C4-2B (cell line): ENCODE results near the gene CAMTA2.

ENCODE experiments used
- H3K27ac ChIP-seq: fragments of 450-650 bp; 2 replicates; pipeline ENCODE4 v1.5.1; 2017
- ZFX ChIP-seq: fragments of 450-650 bp; IDR thresholded peaks from 2 replicates; pipeline ENCODE4 v1.6.1; 2017
- TF ChIP-seq, protein P1 (sequence below): fragments of 450-650 bp; conservative IDR thresholded peaks from 2 replicates; pipeline ENCODE4 v1.5.1; 2017; ENCODE audit warnings: mild to moderate bottlenecking

The CAMTA2 gene

DNA sequence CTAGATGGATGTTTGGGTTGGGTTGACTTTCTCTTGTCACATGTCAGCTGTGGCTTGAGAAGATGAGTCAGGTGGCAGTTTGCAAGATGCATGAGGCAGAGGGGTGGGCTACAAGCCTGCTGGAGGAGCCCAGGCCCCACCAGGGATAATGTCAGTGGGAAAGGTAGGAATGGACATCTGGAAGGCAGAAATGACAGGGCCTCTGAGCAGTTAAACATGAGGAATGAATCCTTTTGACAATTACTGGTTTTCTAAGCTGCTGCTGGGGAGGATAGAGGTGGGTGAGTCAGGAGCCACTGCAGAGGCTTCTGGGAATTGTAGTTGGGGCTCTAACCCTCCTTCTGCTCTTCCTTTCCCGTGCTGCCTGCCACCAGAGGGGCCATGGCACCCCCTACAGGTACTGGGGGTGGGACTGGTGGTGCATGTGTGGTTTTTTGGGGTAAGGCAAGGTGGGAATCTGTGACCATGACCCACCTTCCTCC lies 32.0 kb upstream of the CAMTA2 start:
- TF ChIP-seq, protein P1, sequence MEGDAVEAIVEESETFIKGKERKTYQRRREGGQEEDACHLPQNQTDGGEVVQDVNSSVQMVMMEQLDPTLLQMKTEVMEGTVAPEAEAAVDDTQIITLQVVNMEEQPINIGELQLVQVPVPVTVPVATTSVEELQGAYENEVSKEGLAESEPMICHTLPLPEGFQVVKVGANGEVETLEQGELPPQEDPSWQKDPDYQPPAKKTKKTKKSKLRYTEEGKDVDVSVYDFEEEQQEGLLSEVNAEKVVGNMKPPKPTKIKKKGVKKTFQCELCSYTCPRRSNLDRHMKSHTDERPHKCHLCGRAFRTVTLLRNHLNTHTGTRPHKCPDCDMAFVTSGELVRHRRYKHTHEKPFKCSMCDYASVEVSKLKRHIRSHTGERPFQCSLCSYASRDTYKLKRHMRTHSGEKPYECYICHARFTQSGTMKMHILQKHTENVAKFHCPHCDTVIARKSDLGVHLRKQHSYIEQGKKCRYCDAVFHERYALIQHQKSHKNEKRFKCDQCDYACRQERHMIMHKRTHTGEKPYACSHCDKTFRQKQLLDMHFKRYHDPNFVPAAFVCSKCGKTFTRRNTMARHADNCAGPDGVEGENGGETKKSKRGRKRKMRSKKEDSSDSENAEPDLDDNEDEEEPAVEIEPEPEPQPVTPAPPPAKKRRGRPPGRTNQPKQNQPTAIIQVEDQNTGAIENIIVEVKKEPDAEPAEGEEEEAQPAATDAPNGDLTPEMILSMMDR, result no peak
- TF ChIP-seq ZFX, result no peak
- H3K27ac ChIP-seq, result no peak overlapping the region

DNA sequence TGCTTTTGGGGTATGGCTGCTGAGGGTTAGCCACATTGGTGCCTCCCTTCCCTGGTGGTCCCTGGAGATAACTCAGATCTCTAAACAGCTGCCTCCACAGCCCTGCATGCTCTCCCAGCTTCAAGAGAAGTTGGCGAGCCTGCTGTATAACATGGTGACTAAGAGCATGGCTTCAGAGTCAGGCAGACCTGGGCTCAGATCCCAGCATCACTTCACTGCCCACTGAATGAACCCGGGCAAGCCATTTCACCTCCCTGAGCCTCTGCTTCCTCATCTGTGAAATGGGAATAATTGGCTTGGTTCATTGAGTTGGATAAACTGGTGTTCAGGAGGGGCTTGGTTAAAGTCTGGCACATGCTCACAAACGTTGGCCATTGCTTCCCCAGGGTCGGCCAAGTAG lies 26.9 kb upstream of the CAMTA2 start:
- no peak for TF ChIP-seq ZFX
- TF ChIP-seq, protein P1, result no peak
- H3K27ac ChIP-seq, result no peak overlapping the region

DNA sequence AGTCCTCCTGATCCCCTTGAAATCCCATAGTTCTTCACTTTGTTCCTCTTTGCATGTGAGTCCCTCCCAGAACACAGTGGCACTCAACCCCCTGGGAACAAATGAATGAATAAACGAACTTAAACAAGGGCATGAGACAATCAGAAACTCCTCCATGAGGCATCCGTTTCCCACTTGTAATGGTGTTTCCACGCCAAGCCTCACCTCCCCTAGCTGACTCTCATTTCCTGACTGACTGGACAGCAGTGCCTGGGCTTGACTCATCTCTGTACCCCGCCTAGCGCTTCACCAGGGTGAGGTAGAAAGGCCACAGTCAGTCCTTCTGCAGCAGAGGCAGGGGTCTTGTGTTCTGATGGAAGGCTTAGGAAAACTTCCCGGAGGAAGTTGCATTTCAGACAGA lies 24.5 kb upstream of the CAMTA2 start:
- TF ChIP-seq, protein P1, result no peak
- TF ChIP-seq ZFX, result no peak
- no peak overlapping the region for H3K27ac ChIP-seq

DNA sequence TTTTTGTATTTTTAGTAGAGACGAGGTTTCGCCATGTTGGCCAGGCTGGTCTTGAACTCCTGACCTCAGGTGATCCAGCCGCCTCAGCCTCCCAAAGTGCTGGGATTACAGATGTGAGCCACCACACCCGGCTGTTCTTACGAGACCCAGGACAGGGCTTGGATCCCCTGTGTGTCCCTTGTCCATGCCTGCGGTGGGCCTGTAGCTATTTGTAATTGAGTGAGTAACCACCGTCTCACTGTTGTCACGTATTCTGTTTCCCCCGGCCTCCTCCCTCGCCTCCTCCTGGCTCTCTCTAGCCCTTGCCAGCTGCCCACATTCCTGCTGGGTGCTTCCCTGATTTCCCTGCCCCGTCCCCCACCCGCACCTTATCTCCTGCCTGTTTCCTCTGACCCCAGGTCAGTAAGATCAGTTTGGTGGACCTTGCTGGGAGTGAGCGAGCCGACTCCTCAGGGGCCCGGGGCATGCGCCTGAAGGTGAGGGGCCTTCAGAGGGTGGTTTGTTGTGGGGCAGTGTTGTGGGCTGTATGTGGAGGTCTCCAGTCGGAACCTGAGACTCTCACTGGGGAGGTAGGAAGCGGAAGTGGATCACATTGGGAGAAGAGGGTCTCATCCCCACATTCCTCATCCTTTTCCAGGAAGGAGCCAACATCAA lies 15.9 kb upstream of the CAMTA2 start:
- no peak for TF ChIP-seq ZFX
- TF ChIP-seq, protein P1, result no peak
- H3K27ac ChIP-seq, result no peak overlapping the region

DNA sequence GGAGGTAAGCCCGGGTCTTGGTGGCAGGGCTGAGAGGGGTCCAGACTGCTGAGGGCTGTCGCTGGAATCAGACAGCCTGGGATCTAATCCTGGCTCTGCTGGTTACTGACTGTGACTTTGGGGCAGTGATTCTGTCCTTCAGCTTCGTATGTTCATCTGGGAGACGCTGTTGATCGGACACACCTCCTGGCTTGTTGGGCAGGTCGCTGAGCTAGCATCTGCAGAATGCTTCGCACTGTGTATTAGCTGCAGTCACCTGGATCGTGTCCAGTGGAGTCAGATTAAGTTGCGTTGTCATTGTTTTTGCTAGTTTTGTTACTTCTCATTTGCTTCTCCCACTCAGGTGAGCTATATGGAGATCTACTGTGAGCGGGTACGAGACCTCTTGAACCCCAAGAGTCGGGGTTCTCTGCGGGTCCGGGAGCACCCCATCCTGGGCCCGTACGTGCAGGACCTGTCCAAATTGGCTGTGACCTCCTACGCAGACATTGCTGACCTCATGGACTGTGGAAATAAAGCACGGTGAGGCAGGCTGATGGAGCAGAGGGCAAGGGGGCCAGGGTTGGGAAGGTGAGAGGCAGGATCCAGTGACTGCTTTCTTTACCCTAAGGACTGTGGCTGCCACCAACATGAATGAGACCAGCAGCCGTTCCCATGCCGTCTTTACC lies 14.8 kb upstream of the CAMTA2 start:
- H3K27ac ChIP-seq, result no peak overlapping the region
- no peak for TF ChIP-seq ZFX
- TF ChIP-seq, protein P1, result no peak

DNA sequence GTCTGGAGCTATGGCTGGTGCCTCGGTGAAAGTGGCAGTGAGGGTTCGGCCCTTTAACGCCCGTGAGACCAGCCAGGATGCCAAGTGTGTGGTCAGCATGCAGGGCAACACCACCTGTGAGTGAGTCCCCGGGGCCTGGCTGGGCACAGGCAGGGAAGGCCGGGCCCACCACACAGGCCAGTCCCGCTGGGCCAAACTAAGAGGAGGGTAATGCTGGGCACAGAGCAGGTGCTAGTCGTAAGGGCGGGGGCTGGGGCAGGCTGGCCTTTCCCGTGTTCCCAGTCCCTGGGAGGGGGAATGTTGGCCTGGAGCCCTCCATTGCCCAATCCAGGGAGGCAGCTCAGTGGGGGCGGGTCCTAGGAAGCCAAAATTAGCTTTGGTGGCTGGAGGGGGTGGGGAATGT lies 12.8 kb upstream of the CAMTA2 start:
- H3K27ac ChIP-seq, result no peak overlapping the region
- TF ChIP-seq, protein P1, result no peak
- TF ChIP-seq ZFX, result no peak

DNA sequence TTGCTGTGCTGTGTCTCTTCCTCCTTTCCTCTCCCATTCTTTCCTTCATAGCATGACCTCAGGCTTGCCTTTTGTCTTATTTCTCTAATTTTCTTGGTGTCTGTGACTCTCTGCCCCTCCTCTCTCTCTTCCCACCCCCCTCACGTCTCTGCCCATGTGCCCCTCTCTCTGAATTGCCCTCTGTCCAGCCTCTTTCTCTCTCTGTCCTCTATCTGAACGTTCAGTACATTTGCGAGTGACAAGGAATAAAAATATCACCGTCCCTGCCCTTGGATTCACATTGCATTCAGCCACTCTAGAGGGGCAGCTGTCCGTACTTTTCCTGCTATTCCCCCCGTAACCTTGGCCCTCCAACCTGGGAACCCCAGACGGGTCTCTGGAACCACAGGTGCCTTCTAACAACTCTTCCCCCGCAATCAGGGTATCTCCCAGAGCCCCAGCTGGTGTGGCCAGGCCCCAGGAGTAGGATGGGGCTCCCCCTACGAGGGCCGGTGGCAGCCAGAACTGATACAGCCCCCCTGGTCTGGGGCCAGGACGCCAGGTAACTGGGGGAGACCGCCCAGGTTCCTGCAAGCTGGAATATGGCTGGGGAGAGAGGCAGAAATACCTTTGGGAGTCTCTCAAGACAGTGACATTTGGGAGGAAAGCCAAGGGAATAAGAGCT lies 12.1 kb upstream of the CAMTA2 start:
- H3K27ac ChIP-seq, result peak overlapping the region; percentile 90
- TF ChIP-seq, protein P1, result no peak
- TF ChIP-seq ZFX, result no peak
